ENCODE data around the gene PADI4.

PADI4 gene

DNA sequence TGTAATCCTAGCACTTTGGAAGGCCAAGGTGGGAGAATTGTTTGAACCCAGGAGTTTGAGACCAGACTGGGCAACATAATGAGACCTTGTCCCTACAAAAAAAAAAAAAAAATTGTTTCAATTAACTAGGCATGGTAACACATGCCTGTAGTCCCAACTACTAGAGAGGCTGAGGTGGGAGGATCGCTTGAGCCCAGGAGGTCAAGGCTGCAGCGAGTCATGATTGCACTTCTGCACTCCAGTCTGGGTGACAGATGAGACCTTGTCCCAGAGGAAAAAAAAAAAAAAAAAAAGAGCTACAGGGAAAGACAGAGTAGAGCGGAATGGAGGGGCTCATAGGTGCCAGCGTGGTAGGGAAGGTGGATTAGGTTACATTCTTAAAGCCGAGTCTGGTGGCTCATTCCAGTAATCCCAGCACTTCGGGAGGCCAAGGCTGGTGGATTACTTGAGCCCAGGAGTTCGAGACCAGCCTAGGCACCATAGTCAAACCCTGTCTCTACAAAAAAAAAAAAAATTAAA, 43.0 kb downstream of the PADI4 start:
- DNase-seq = no peak

DNA sequence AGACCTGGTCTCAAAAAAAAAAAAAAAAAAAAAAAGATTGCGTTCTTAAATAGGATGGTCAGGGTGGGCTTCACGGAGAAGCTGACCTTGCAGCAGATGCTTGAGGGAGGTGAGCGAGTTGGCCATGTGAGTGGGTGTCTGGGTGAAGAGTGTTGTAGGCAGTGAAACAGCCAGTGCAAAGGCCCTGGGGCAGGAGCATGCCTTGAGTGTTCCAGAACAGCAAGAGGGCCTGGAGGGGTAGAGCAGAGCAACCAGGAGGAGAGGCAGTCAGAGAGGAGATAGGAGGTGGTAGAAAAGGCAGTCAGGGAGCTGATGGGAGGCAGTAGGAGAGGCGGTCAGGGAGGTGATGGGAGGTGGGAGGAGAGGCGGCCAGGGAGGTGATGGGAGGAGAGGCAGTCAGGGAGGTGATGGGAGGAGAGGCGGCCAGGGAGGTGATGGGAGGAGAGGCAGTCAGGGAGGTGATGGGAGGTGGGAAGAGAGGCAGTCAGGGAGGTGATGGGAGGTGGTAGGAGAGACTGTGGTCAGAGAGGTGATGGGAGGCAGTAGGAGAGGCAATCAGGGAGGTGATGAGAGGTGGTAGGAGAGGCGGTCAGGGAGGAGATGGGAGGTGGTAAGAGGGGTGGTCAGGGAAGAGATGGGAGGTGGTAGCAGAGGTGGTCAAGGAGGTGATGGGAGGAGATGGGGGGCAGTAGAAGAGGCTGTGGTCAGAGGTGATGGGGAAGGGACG, 43.8 kb downstream of the PADI4 start:
- no peak for DNase-seq

DNA sequence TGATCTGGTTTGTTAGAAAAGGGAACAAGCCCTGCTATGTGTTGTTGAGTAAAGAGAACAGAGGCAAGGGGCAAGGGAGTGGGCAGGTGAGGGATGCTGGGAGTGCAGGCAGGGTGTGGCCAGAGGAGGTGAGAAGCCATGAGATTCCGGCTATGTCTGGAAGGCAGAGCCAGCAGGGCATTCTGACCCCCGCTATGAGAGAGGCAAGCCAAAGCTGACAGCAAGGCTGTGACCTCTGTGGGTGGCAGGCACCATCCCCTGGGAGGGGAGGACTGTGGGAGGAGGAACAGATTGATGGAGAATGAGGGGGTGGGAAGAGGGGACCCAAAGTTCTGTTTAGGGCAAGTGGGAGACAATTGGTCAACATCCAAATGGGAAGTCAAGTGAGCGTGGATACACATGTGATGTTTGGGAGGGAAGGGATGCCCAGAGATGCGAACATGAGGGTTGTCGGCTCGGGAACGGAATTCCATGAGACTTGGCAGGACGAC, 44.5 kb downstream of the PADI4 start:
- no peak for DNase-seq

GRCh38 chr1:17355898-17356297, 47.9 kb downstream of the PADI4 start:
- DNase-seq = no peak

DNA sequence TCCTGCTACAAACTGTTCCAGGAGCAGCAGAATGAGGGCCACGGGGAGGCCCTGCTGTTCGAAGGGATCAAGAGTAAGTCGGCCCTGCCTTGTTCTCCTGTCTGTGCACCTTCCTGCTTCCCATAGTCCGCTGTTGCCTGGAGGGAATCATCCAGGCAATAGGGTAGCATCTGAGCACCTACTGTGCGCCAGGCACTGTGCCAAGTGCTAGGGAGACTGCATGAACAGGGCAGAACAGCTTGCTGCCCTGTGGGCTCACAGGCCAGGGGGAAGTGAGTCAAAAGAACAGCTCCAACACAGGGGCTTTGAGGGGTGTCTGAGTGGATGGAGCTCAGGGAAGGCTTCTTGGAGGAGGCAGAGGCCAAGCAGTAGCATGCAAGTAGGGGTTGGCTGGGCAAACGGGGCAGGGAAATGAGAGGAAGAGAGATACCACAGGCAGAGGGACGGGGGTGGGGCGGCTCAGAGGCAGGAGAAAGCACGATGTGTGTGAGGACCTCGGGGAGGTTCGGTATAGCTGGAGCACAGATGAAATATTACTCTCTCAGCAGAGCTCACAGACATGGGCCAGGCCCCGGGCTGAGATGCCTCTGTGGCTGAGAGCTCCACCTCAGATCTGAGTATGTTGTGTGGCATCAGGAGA, 48.5 kb downstream of the PADI4 start:
- DNase-seq = no peak

DNA sequence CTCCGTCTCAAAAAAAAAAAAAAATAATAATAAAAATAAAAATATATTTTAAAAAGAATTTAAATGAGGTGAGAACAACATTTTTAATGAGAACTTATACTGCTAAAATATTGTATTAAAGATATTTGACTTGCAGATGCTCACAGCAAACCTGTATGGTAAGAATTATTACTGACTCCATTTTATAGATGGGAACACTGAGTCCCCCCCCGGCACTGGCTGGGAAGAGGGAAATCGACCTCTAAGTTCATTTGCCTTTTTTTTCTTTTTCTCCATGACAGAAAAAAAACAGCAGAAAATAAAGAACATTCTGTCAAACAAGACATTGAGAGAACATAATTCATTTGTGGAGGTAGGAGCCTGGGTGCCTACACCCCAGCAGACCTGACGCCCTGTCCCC, 50.6 kb downstream of the PADI4 start:
- no peak for DNase-seq

DNA sequence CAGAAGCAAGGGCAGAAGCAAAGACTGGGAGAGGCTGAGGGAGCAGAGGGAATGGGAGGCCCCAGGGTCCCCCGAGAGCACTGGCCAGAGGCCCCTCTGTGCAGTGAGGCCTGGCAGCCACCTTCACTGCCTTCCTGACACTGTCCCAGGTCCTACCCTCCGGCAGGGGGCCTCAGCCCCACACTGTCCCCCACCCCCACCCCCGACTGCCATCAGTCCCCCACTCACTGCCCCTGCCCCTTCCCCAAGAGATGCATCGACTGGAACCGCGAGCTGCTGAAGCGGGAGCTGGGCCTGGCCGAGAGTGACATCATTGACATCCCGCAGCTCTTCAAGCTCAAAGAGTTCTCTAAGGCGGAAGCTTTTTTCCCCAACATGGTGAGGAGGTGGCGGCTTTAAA, 51.0 kb downstream of the PADI4 start:
- DNase-seq = no peak

- DNase-seq = no peak
Measured at GRCh38 chr1:17359808-17360207, 51.8 kb downstream of the PADI4 start.

DNA sequence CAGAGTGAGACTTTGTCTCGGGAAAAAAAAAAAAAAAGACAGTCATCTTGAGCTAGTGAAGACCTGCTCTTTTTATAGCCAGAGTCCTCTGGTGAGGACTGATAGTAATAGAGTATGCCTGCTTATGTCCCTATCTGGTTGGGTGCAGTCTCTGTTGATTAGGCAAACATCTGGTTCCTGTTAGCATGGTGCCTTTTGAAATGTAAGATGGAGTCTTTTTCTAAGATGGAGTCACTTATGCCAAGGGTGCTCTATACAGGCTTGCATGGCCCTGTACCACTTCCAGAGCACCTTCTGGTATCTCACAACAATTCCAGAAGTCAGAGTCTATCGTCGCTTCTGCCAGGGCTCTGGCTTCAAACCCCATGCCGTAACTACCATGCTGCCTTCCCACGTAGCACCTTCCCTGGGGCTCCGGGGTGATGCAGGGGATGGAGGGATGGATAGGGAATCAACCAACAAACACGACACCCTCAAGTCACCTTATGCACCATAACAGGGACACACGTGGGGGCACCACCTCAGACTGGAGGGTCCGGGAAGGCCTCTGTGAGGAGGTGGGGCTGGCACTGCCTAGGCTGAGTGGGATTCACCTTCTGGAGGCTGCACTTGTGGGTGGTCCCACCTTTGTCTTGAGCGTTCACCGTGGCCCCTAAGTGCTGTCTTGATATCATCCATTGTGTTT, 52.4 kb downstream of the PADI4 start:
- no peak for DNase-seq

GRCh38 chr1:17361687-17362086, 53.7 kb downstream of the PADI4 start:
- DNase-seq = no peak

DNA sequence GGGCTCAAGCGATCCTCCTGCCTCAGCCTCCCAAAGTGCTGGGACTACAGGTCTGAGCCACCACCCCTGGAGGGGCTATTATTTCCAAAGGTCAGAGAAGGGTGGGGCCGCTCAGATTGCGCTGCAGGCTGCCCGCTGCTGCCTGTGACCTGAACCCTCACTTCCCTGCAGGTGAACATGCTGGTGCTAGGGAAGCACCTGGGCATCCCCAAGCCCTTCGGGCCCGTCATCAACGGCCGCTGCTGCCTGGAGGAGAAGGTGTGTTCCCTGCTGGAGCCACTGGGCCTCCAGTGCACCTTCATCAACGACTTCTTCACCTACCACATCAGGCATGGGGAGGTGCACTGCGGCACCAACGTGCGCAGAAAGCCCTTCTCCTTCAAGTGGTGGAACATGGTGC, 55.4 kb downstream of the PADI4 start:
- DNase-seq = no peak

- no peak for DNase-seq
Measured at GRCh38 chr1:17363771-17364170, 55.8 kb downstream of the PADI4 start.

GRCh38 chr1:17365293-17365692, 57.3 kb downstream of the PADI4 start:
- DNase-seq = no peak

GRCh38 chr1:17369466-17369865, 61.5 kb downstream of the PADI4 start:
- no peak for DNase-seq

DNA sequence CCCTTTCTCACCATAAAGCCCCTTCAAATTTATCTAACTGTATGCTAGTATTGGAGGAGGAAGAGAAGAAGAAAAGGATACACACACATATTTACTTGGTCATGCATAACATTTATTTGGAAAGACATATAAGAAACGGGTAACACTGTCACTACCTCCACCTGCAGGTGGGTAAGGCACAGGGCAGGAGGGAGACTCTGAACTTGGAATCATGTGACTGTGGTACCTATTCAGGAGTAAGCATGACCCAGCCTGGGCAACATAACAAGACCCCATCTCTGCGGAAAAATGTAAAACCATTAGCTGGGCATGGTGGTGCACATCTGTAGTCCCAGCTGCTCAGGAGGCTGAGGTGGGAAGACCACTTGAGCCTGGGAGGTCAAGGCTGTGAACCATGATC, 62.6 kb downstream of the PADI4 start:
- DNase-seq = no peak

GRCh38 chr1:17371896-17372295, 63.9 kb downstream of the PADI4 start, which contains the start of gene PADI6:
Gene PADI6, plus strand, starts transcription at chr1:17372196. Its CDS starts 50 bp downstream, at chr1:17372246.
- no peak for DNase-seq

DNA sequence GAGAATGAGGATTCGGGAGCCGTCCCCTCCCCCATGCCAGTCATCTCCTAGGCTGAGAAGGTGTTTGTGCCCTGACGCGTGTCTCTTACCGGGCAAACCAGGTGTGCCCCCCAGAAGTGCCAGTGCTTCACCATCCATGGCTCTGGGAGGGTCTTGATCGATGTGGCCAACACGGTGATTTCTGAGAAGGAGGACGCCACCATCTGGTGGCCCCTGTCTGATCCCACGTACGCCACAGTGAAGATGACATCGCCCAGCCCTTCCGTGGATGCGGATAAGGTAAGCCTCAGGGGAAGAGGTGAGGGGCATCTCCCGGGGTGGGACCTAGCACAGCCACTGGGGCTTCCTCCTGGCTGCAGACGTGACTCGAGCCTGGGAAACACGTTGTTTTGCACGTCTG, 65.0 kb downstream of the PADI4 start:
- DNase-seq = no peak

- DNase-seq = no peak
Measured at GRCh38 chr1:17375651-17376050, 67.7 kb downstream of the PADI4 start.

DNA sequence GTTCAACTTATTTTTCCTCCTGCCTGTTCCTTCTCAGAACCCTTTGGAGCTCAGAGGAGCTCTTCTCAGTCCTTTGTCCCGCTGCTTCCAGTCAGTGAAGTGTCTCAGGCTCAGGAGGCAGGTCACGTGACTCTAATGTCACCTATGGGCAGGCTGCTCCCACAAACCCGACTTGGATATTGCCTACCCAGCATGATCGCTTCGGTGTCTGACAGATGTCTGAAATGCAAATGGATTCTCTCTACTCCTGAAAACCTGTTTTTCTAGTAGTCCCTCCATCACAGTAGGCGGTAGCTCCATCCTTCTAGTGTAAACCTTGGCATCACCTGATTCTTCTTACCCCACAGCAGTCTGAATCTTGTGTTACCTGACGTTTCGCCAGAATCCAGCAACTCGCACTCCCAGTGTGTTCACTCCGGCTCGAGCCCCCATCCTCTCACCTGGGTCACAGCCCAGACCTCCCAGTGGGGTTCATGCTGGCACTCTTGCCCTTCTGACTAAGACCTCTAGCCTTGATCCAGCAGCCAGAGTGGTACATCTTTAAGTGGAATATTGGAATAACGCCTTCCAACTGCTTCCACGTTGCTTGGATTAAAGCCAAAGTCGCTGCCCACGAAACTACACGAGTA, 69.4 kb downstream of the PADI4 start:
- DNase-seq = no peak

GRCh38 chr1:17381161-17381560, 73.2 kb downstream of the PADI4 start:
- no peak for DNase-seq

DNA sequence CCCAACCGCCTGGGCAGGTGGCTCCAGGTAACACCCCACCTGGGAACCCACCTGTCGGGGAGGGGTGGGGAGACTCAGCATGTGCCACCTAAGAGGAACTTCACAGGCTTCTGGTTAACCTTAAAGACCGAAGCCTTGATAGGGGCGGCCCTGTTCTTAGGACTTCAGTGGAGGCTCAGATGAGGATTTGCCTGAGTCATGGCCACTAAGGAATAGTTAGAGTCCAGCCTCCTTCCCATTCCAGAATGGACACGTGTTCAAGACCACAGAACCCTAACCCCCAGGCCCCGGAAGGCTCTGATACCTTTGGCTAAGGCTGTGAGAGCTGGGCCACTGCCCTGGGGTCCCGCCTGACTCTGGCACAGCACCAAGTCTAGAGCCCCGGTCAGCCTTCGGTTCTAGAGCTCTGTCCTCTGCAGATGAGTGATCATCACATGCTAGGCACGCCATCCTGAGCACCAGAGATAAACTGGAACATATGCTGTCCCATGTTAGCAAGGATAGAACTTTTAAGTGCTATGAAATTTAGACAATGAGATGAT, 84.3 kb downstream of the PADI4 start:
- DNase-seq = no peak

DNA sequence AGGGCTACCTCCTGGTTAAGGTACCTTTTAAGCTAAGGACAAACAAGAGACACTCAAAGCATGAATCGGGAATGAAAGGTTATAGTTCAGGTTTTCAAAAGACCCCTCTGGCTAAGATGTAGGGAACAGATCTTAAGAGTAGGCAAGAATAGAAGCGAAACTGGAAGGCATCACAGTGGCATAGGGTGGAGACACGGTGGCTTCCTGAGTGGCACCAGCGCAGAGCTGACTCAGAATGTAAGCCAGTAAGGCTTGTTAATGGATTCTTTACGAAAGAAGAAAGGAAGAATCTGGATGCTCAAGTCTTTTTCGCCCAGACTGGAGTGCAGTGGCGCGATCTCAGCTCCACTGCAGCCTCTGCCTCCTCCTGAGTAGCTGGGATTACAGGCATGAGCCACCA, 85.2 kb downstream of the PADI4 start:
- no peak for DNase-seq
